ENCODE results near the gene TSPAN4. TPM values are rescaled to one million over a fixed set of nuclear protein-coding genes. Genes with fewer than 3 reads are reported as not detected.

TSPAN4 gene
- polyA plus RNA-seq, 4 donors = 63.9 to 92.2 (median 72.2) TPM

DNA sequence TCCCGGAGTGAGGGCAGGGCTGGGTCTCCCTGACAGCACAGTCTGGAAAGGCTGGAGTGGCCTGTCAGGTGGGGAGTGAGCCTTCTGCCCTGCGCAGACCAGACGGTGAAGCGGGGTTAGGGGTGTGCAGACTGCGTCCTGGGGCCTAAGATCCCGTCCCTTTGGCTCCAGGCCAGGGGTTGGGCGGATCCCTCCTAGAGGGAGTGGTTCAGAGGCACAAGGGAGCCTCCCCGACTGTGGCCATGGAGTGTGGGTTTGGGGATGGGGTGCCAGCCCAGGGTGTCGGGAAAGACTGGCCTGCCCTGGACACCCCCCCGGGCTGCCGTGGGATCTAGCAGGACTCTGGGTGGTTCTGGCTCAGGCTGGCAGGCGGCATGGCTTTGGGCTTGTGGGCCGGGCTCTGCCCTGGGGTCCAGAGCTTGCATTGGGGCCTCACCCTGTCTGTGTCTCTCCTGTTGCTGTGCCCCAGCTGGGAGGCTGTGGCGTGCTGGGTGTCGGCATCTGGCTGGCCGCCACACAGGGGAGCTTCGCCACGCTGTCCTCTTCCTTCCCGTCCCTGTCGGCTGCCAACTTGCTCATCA lies 19.5 kb downstream of the TSPAN4 start:
- DNase-seq (ENCODE audit: low read depth in 4 of 4, low spot score in 3 of 4) = no peak

DNA sequence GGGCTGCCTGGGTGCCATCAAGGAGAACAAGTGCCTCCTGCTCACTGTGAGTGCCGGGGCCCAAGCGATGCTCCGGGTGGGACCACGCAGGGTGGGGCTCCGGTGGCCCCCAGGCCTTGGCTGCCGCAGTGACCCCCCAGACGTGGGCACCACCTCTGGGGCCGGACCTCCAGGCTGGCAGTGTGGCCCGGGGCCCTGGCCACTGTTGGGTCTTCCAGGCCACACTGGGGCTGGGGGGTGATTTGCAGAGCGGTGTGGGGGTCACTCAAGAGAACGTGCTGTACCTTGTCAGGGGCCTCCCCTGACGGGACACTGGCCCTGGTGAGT lies 20.0 kb downstream of the TSPAN4 start:
- DNase-seq (ENCODE audit: low read depth in 4 of 4, low spot score in 3 of 4) = no peak

DNA sequence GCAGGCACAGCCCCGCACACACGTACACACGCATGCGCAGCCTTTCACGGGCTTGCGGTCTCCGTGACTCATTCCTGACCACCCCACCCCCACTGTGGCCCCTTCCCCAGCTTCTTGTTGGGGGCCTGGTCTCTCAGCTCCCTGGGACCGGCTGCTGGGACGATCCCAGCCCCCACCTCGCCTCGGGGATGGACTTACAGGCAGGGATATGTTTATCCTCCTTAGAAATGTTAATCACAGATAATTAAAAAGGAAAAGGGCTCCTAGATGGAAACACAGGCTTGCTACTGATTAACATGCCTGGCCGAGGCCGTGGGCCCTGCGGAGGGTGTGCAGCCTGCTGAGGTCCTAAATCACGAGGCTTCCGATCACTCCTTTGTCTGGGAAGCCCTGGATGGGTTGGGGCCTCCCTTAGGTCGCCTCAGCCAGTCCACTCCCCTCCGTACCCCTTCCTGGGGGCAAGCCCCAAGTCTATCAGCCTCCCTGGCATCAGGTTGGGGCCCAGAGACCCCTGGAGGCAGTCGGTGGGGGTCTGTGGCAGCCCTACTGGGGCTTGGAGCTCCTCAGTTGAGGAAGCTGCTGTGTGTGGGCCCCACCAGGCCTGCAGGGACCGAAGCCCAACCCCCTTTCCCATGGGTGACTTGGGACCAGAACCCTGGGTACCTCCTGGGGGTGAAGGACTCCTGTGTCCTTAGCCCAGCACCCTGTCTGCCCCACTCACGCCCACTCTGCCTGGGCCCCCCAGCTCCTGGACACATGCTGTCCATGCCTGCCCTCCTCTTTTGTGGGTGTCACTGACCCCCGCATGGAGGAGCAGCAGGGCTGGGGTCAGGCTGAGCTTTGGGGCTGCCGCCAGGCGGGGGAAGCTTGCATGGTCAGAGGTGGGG lies 20.6 kb downstream of the TSPAN4 start:
- DNase-seq (ENCODE audit: low read depth in 4 of 4, low spot score in 3 of 4) = no peak

DNA sequence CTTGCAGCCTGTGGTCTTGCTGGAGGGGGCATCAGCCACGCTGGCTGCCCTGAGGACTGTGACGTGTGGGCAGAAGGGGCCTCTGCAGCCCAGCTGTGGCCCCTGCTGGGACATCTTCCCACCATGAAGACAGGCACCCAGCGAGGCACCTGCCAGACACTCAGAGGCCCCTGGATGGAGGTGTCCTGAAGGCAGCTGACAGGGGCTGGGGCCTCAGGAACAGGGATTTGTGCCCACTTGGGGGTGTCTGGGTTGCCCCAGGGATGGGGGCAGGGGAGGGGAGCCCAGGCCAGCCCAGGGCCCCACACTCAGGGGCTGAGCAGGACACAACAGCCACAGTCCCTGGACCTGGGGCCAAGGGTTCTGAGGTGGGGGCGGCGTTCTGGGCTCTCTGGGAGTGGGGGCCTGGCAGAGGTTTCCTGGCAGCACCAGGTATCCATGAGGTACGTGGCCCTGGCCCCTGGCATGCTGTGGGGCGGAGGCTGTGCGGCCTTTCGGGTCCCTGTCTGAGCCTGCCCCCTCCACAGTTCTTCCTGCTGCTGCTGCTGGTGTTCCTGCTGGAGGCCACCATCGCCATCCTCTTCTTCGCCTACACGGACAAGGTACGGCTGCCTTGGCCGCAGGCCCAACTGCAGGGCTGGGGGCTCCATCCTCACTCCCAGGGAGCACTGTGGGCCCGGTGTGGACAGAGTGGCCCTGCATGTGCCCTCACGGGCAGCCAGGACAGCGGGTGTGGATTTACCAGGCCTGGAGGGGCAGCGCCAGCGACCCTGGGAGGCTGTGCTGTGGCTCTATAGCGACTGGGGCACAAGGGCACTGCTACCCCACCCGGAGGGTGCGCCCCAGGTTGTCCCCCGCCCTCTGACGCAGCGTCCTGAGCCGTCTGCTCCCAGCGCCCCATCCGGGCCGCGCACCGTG lies 21.5 kb downstream of the TSPAN4 start:
- no peak for DNase-seq (ENCODE audit: low read depth in 4 of 4, low spot score in 3 of 4)

DNA sequence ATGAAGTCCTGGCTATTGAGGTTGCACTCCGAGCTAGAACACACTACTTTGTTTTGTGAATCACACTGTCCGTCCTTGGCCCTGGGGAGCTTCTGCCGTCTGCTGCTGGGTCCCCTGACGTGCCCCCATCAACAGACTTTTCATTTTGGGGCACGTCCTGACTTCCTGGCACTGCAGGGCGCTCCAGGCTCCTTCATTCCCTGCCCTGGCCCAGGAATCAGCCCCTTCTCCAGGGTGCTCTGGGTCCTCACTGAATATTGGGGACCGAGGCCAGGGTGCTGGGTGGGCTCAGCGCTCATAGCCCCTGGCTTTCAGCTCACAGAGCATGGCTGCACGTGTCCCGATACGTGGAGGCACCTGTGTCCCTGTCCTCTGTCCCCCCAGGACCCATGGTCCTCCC lies 22.2 kb downstream of the TSPAN4 start:
- no peak for DNase-seq (ENCODE audit: low read depth in 4 of 4, low spot score in 3 of 4)

DNA sequence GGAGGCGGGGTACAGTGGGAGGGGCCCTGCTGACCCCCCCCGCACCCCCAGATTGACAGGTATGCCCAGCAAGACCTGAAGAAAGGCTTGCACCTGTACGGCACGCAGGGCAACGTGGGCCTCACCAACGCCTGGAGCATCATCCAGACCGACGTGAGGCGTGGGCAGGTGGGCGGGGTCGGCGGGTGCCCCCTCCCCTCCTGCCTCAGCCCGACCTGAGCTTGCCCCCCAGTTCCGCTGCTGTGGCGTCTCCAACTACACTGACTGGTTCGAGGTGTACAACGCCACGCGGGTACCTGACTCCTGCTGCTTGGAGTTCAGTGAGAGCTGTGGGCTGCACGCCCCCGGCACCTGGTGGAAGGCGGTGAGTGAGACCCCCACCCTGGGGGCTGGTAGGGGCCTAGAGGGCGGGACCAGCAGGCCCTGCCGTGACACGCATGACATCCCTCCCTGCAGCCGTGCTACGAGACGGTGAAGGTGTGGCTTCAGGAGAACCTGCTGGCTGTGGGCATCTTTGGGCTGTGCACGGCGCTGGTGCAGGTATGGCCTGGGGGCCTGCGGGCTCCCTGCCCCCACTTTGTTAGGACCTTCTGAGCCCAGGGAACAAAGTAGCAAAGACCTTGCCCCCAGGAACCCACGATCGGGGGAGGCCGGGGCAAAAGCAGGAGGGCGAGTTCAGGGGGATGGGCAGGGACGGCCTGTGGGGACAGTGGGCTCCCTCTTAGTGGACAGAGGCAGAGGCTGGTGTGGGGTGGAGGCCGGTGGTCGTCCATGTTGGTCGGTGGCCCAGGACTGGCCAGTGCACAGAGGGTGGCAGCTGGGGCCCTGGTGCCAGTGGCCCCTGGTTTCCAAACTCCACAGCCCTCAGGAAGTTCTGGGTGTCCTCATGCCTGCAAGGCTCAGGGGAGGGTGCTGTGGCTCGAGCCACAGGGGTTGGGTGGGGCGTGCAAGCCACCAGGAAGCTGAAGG lies 23.1 kb downstream of the TSPAN4 start:
- DNase-seq (ENCODE audit: low read depth in 4 of 4, low spot score in 3 of 4) = no peak

DNA sequence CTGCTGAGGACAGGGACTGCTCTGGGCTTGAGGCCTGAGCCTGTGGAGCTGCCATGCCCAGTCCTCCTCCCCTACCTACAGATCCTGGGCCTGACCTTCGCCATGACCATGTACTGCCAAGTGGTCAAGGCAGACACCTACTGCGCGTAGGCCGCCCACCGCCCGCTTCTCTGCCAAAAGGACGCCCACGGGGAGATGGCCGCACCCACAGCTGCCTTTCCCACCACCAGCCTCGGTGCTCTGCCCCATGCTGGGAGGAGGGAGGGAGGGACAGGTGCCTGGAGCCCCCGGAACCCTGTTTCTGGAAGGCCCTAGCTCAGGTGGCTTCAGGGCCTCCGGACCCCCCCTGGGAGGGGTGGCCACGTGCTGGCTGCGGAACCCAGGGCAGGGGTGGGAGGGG lies 23.8 kb downstream of the TSPAN4 start:
- no peak for DNase-seq (ENCODE audit: low read depth in 4 of 4, low spot score in 3 of 4)

DNA sequence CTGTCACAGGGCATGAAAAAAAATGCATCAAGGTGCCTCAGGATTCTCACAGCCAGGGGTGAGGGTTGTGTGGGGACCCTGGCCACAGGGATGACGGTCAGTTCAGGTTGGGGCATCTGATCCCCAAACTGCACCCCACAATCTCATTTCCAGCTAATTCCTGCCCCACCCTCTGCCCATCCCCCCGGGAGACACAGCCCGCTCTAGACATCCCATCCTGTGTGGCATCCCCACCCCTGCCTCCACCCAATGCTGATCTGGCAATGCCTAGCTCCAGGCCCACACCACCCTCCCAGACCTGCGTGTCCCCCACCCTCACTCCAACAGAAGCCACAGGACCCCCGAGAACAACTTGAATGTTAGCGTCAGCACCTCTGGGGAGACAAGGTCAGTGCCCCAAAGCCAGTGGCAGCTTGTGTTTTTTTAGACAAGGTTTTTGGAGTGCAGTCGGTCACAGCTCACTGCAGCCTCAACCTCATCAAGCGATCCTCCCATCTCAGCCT lies 25.3 kb downstream of the TSPAN4 start:
- DNase-seq (ENCODE audit: low read depth in 4 of 4, low spot score in 3 of 4) = no peak

DNA sequence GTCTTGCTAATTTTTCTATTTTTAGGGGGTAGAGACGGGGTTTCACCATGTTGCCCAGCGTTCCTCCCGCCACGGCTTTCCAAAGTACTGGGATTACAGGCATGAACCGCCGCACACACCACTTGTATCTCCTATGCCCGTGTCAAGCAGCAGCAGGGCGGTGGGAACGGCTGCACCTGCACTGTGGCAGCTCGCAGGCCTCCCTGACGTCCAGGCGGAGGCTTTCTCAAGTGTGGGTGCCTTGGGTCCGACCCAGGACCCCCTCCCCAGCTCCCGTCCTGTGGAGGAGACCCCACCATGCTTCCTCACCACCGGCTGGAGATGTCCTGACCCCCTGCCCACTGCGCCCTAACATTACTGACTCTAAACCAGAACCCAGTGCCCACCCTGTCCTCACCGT lies 25.7 kb downstream of the TSPAN4 start:
- DNase-seq (ENCODE audit: low read depth in 4 of 4, low spot score in 3 of 4) = no peak

DNA sequence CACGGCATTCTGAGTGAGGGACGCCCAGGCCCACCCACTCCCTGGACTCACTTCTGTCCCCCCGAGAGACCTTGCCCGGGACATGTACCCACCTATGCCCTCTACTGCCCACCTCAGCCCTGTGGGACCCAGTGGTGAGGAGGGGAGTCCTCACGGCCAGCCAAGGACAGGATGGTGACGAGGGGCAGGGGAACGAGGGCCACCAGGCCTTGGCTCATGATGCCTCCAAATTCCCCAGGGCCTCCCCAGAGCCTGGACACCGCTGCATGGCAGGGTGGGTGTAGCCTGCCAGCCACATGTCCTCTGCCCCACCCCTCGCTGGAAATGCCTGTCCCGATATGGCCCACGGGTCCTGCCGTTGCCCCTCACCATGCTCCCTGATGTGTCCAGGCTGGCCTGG lies 26.1 kb downstream of the TSPAN4 start:
- no peak for DNase-seq (ENCODE audit: low read depth in 4 of 4, low spot score in 3 of 4)

DNA sequence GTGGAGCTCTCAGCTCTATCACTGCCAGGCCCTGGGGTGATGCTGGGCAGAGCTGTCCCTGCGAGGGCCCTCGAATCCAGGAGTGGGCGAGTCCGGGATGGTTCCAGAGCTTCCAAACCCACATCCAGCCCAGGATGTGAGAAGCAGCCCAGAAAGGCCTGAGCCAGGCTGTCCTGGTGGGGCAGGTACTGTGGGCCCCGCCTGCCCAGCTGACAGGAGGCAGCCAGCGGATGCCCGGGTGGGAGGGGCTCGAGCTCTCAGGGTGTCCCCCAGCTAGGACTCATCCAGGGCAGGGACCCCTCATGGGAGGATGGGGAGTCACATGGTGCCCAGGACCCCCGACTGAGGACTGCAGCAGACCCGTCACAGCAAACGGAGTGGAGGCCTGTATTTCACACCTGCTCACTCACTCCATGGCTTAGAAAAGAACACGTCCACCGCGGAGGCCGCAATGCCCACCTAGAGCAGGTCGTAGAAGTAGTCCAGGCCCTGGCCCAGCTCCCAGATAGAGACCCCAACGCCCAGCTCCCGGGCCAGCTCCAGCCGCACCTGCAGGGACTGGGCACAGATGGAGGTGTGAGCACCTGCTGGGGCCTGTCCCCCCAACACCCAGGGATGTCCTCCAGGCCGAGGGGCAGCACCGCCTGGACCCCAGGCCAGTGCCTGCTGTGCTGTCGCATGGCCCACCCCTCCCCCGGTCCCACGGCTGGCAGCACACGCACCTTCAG lies 26.9 kb downstream of the TSPAN4 start:
- no peak for DNase-seq (ENCODE audit: low read depth in 4 of 4, low spot score in 3 of 4)

DNA sequence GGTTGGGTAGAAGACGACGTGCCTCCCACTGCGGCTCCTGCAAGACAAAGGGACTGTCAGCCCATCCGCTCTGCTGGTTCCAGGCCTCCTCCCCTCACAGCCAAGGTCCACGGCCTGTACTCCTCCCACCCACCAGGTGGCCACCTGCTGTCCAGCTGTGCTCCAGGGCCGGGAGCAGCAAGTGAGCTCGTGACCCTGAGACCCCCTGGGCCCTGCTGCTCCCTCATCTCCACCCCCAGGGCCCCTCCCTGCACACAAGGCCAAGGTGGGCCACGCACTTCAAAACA lies 27.4 kb downstream of the TSPAN4 start:
- no peak for DNase-seq (ENCODE audit: low read depth in 4 of 4, low spot score in 3 of 4)

DNA sequence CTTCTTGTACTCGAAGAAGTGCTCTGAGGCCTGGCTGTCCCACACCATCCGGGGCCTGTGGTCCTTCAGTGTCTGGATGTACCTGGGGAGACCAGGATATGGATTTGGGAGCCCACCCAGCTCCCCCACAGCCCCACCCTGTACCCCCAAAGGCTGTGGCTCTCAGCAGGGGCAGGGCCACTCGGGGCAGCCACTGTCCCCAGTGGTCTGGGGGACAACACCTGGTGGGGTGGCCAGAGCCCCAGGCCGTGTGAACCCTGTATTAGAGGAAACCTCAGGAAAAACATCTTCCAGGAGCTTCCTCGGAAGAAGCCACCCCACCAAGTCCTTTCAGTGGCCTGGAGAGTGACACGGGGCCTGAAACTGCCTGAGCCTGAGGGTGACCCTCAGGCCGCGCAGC lies 27.8 kb downstream of the TSPAN4 start:
- no peak for DNase-seq (ENCODE audit: low read depth in 4 of 4, low spot score in 3 of 4)

DNA sequence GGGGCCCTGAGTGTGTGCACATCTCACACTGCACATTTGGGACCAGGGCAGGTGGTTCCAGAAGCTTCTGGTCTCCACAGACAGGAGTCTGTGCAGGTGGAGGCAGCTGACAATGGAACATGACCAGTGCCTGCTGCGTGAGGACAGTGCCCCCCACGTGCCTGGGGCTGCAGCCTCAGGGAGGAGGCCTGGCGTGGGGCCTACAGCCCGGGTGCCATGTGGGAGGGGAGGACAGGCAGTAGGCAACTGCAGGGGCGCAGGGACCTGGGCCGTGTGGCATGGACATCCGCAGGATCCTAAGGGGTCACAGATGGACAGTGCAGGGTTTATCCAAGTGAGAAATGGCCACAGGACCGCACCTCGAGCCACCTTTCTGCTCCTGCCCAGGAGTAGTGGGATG lies 28.8 kb downstream of the TSPAN4 start:
- DNase-seq (ENCODE audit: low read depth in 4 of 4, low spot score in 3 of 4) = no peak

DNA sequence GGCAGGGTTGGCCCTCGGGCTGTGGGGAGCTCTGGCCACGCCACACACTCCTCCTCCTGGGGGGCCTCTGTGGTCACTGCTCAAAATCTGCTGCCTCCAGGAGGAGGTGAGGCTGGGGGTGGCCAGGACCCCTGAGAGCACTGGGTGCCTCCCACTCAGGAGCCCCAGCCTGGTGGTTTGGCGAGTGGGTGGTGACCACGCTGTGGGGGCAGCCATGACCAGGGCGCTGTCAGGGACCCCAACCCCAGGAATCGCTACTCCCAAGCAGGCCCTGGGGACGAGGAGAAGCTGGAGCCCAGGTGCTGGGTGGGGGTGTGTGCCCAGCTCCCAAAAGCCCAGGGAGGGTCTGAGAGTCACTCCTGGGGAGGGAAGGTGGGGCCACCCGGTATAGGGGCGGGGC lies 30.1 kb downstream of the TSPAN4 start:
- no peak for DNase-seq (ENCODE audit: low read depth in 4 of 4, low spot score in 3 of 4)

DNA sequence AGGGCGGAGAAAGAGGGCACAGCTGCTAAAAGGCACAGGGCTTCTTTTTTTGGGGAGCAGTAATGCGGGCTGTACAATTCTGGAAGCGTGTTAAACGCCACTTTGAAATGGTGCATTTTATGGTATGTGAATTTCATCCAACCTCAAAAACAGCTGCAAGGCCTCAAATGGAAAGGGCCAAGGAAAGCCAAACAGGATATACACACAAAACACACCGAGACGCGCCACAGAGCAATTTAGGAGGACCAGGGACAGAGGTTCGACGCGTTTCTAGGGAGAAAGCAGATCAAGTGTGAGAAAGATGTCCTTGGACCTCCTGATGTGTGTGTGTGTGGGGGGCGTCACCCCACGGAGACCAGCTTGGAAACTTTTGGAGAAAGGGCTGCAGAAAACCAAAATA lies 31.1 kb downstream of the TSPAN4 start:
- no peak for DNase-seq (ENCODE audit: low read depth in 4 of 4, low spot score in 3 of 4)

DNA sequence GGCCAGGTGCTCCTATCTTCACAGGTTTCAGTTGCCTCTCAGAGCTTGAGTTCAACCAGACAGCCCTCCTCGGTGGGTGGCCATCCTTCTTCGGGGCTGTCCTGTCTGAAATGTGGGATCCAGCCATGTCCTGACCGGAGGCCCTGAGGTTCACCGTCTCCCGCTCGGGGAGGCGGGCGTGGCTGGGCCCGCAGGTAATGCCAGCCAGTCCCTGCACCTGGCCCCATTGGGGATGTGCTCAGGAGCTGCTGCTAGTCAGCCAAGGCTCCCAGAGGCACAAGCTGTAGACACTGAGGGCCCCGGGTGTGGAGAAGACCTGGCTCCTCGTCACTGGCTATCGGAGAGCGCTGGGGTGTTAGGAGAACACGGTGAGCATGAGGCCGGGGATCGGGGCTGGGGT lies 32.6 kb downstream of the TSPAN4 start:
- DNase-seq (ENCODE audit: low read depth in 4 of 4, low spot score in 3 of 4) = no peak

DNA sequence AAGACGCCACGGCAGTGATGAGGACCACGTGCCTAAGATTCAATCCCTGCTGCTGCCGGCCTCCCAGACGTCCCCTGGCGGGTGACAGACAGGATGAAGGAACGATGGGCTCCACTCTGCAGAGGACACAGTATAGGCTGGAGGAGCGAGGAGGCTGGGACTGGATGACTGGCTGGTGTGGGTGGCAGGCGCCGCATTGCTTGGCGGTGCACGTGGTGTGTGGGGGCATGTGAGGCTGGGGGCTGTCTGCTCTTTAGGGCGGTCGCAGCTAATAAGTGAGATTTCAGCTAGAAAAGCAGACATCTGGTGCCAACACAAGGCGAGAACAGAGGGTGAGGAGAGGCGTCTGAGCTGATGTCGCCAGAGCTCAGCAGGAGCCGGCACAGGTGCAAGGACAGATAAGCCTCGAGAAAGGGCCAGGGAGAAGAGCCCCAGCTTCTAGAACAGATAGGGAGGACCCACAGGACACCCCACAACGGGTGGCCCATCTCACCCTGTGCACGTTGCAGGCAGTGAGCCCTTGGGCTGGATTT lies 33.2 kb downstream of the TSPAN4 start:
- DNase-seq (ENCODE audit: low read depth in 4 of 4, low spot score in 3 of 4) = no peak

DNA sequence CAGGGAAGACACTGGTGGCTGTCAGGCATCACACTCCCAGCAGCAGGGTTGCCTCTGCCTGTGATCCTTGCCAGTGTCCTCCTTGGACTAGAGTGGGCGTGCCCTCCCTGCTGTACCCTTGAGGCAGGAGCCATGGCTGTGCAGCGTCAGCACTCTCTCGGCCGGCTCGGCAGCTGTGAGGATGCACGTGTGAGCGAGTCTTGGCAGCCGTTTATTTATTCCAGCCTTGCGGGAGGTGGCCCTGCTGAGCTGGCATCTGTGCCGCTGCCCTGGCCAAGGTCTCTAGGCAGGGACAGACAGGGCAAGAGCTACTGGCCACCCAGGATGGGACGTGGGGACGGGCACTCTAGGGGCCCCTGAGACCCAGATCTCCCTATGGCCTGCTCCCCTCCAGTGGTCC lies 33.9 kb downstream of the TSPAN4 start:
- DNase-seq (ENCODE audit: low read depth in 4 of 4, low spot score in 3 of 4) = no peak
